ENCODE measurements around the gene FBXO17. TPM values are rescaled to one million over a fixed set of nuclear protein-coding genes. Genes with fewer than 3 reads are reported as not detected.

FBXO17 gene
- total and polyA plus RNA-seq, 2 donors (not counting 1 experiment from before 2014, with no cell fraction given), result not detected

DNA sequence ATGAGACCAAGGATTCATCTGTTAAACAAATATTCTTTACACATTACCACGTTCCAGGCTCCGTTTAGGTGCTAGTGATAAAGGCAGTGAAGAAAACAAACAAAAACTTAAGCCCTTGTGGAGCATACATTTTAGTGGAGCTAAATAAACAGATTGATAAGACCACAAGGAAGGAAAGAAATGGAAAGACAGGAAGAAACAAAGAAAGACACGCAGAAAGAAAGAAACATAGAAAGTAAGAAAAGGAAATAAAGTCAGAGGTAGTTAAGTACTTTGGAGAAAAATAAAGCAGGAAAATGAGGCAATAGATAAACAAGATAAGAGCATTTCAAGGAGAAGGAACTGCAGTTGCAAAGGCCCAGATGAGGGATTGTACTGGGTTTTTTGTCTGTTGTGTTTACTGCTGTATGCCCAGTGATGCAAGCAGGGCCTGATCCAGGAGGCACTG lies 74.8 kb downstream of the FBXO17 start:
- H3K4me1 ChIP-seq (ENCODE audit: control insufficient read depth in 2 of 2, insufficient read depth in 2 of 2, low read length in 2 of 2), result peaks cover 20 to 28% of the 10 kb centered on the region in 2 donors
- peak overlapping the region in 2 of 5 experiments; percentile 94 to 95 for H3K4me3 ChIP-seq (ENCODE audit: control extremely low read depth in 1 of 5, extremely low read depth in 1 of 5, insufficient read depth in 1 of 5, low read depth in 2 of 5, low read length in 4 of 5)

More for the DNA sequence above, 74.8 kb downstream of the FBXO17 start:
- POLR2A ChIA-PET, result interaction anchor here (0.6 to 1.9 kb wide), 5 partner anchors 49 to 282 kb away, joined by 3 to 13 read pairs (median 7); partner anchors contain the start of genes EIF3K and MAP4K1
- peak overlapping the region; percentile 89 to 99 for H3K27ac ChIP-seq (ENCODE audit: low read length in 2 of 2)
- H4K20me1 ChIP-seq (ENCODE audit: control insufficient read depth, insufficient read depth, low read length, poor library complexity, severe bottlenecking), result peaks cover 11% of the 10 kb centered on the region
- peaks cover 0 to 4% (median 0%) of the 10 kb centered on the region in 3 donors for H3K9me3 ChIP-seq (ENCODE audit: control extremely low read depth in 1 of 3, control insufficient read depth in 2 of 3, insufficient read depth in 1 of 3, low read length in 2 of 3)
- H3K9me3 Mint-ChIP-seq (ENCODE audit: insufficient read depth), result no peaks in the 10 kb centered on the region
- no peaks in the 10 kb centered on the region for H3K27me3 ChIP-seq (replicated peaks in 1 of 4; ENCODE audit: control extremely low read depth in 1 of 4, control insufficient read depth in 3 of 4, insufficient read depth in 4 of 4, low read length in 3 of 4)
- DNase-seq, result no peak
- peaks cover 91% of the 10 kb centered on the region for H3K79me2 ChIP-seq (ENCODE audit: control insufficient read depth, insufficient read depth, low read length)
- peak overlapping the region; percentile 83 for H3K4me2 ChIP-seq (replicated peaks; ENCODE audit: low read depth, low read length, poor library complexity, severe bottlenecking)
- 67% methylated on average over 1 of the region's 3 CpGs for WGBS (ENCODE audit: insufficient coverage)
- peaks cover 0 to 17% of the 10 kb centered on the region in 2 experiments for H3K36me3 ChIP-seq (replicated peaks in 1 of 2; ENCODE audit: control extremely low read depth in 1 of 2, control insufficient read depth in 1 of 2, extremely low read depth in 1 of 2, insufficient read depth in 2 of 2, low read length in 1 of 2)
- CTCF ChIA-PET, result interaction anchor here (0.5 to 2.5 kb wide), 8 partner anchors 13 to 498 kb away, joined by 3 to 29 read pairs (median 4); partner anchors contain the start of genes ECH1, FAM98C, MRPS12 and SARS2
- no peak overlapping the region for H2AFZ ChIP-seq (ENCODE audit: insufficient read depth, low read depth, low read length, poor library complexity, severe bottlenecking)
- H3K9ac ChIP-seq (ENCODE audit: low read length), result peak overlapping the region; percentile 94
- H3K27me3 Mint-ChIP-seq, result no peaks in the 10 kb centered on the region
- no peak for ATAC-seq (ENCODE audit: low read depth)
- peak overlapping the region; percentile 78 for H3K4me3 Mint-ChIP-seq
- intact Hi-C loops (cut with micrococcal nuclease), result no loop called here
- TF ChIP-seq CTCF (IDR thresholded peaks at IDR 0.05) (no peak), EZH2 (IDR thresholded peaks at IDR 0.05; ENCODE audit: borderline replicate concordance, insufficient read depth, low read depth, low read length, poor library complexity, severe bottlenecking) (no peak)
- H3K27ac Mint-ChIP-seq, result peak overlapping the region; percentile 44
- H3K4me1 Mint-ChIP-seq, result peaks cover 35% of the 10 kb centered on the region

Data from B cell (primary cell).